Activated B cell treated with CpG ODN at 0.5 μM for 24 hours (primary cell): Measurements from ENCODE around the gene PKHD1. TPM values are rescaled to one million over a fixed set of nuclear protein-coding genes. Genes with fewer than 3 reads are reported as not detected.

Experiments
- ATAC-seq: fragments of 200-7000 bp; cut with Tn5 transposase; one replicate; pipeline ENCODE4 v1.10.0; 2021; ENCODE audit warnings: low read depth, mild to moderate bottlenecking, moderate library complexity
- CTCF ChIA-PET: fragments of 350-600 bp; sonication (Branson Sonifier 250); formaldehyde crosslinking; loops from one replicate; lab custom pipeline; 2021; ENCODE audit warnings: antibody characterized with exemption; lab: Charles Lee
- POLR2A ChIA-PET: fragments of 350-600 bp; sonication (Branson Sonifier 250); formaldehyde crosslinking; loops from one replicate; lab custom pipeline; 2021; ENCODE audit warnings: antibody characterized with exemption; lab: Charles Lee
- DNase-seq: peaks from one replicate; pipeline ENCODE4 v3.0.0; 2022
- H3K27ac Mint-ChIP-seq: one replicate; pipeline ENCODE4 v1.8.0; 2020; ENCODE audit warnings: mixed read lengths
- H3K27me3 Mint-ChIP-seq: one replicate; pipeline ENCODE4 v1.8.0; 2021; ENCODE audit warnings: mixed read lengths
- H3K36me3 Mint-ChIP-seq: one replicate; pipeline ENCODE4 v1.8.0; 2021; ENCODE audit warnings: low read depth, mixed read lengths
- H3K4me1 Mint-ChIP-seq: one replicate; pipeline ENCODE4 v1.8.0; 2021; ENCODE audit warnings: mixed read lengths
- H3K4me3 Mint-ChIP-seq: one replicate; pipeline ENCODE4 v1.8.0; 2020; ENCODE audit warnings: mild to moderate bottlenecking, mixed read lengths
- H3K9me3 Mint-ChIP-seq: one replicate; pipeline ENCODE4 v1.8.0; 2020; ENCODE audit warnings: mixed read lengths
- intact Hi-C: fragments of 100-400 bp; cut with micrococcal nuclease; formaldehyde crosslinking; loops from one replicate; pipeline ENCODE4 v1.15.1; 2024
- total RNA-seq: library from RNA; stranded (reverse); gene quantifications from 2 replicates; pipeline ENCODE4 v1.2.3, GENCODE V29; 2022
- TF ChIP-seq, protein P1 (sequence below): fragments of 200-600 bp; IDR thresholded peaks from one replicate; pipeline ENCODE4 v1.8.0; 2022; ENCODE audit warnings: antibody characterized with exemption, mild to moderate bottlenecking

Gene PKHD1
- total RNA-seq, 1 donor from 2014 or later, result not detected

DNA sequence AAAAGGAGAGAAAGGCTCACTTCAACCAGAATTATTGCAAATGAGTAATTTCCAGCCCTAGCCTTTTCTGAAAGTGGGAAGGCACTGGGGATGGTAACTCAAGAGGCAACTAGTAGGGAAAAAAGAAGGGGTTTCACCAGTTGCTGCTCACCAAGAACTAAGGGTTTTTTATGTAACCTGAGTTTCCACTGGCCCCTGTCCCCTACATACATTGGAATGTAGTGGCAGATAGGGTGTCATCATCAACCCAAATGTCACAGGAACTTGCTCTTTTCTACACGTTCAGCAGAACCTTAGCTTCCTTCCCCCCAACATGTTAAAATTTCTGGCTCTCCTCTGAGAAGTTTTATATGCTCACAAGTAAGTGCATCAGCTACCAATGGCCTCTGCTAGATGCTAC lies 38.2 kb upstream of the PKHD1 start:
- intact Hi-C loops, result no loop called here
- POLR2A ChIA-PET, result no interaction called here
- H3K27me3 Mint-ChIP-seq, result peaks cover 11% of the 10 kb centered on the region

DNA sequence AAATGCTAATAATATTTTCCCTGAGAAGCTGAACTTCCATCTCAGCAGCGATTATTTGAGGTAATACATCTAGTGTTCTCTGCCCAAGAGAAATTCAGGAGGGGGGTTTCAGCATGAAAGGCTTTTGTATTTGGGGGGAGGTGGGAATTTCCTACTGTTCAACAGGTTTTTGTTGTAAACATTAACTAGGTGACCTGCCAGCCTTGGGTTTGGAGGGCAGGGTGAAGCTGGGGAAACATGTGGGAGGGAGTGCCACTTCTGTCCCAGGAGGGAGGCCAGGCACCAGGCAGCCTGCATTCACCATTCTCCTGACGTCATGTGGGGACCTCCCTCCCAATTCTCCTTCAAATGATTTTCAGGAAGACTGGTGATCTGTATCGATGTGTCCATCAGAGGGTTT lies 37.7 kb upstream of the PKHD1 start:
- no peak for ATAC-seq
- intact Hi-C loops, result no loop called here

More for the DNA sequence above, 38.2 kb upstream of the PKHD1 start:
- Mint-ChIP-seq H3K36me3 (no peaks in the 10 kb centered on the region), H3K9me3 (no peaks in the 10 kb centered on the region), H3K4me3 (no peak overlapping the region), H3K27ac (no peak overlapping the region), H3K4me1 (no peaks in the 10 kb centered on the region)
- TF ChIP-seq, protein P1, sequence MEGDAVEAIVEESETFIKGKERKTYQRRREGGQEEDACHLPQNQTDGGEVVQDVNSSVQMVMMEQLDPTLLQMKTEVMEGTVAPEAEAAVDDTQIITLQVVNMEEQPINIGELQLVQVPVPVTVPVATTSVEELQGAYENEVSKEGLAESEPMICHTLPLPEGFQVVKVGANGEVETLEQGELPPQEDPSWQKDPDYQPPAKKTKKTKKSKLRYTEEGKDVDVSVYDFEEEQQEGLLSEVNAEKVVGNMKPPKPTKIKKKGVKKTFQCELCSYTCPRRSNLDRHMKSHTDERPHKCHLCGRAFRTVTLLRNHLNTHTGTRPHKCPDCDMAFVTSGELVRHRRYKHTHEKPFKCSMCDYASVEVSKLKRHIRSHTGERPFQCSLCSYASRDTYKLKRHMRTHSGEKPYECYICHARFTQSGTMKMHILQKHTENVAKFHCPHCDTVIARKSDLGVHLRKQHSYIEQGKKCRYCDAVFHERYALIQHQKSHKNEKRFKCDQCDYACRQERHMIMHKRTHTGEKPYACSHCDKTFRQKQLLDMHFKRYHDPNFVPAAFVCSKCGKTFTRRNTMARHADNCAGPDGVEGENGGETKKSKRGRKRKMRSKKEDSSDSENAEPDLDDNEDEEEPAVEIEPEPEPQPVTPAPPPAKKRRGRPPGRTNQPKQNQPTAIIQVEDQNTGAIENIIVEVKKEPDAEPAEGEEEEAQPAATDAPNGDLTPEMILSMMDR, result no peak
- no peak for DNase-seq
- CTCF ChIA-PET, result no interaction called here
- no peak for ATAC-seq

DNA sequence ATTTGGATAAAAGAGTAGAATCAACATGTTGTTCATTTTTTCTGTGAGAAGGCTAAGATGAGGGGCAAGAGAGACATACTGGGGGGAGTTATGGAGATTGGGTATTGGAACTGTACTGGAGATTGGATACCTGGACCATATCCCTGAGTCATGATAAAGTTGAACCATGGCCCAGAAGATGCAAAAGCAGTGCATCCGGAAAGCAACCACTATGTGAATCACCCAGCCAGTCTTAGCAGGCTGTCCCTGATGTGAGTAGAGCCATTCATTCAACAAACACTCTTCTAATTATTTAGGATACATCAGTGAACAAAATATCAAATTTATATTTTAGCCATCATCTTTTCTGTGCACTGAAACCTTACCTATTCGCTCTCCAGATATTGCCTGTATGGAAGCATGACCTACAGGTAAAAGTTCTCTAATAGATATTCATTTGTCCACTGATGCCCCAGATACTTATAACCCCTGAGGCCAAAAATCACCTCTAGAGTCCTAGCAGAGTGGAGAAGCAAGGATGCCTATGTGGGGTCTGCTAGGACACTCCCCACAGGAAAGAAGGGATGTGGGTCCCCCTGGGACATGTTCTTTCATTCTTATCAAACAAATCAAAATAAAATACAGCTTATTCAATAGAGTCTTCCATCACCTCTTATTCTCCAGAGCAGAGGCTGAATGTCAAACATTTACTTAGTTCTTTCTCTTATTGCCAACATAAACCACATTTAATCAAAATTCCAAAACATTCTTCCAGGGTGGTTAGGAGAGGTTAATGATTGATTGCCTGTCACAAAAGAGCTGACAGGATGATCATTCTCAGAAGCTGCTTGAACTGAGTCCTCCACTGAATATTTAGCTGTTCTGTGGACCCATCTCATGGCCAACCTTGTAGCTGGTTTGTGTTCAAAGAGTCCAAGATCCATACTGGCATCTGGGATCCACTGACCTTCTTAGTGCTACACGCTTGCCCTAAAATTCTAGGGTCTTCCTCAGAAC lies 37.0 kb upstream of the PKHD1 start:
- DNase-seq, result no peak
- H3K4me1 Mint-ChIP-seq, result no peaks in the 10 kb centered on the region
- peaks cover 11% of the 10 kb centered on the region for H3K27me3 Mint-ChIP-seq
- TF ChIP-seq, protein P1, result no peak
- no peaks in the 10 kb centered on the region for H3K36me3 Mint-ChIP-seq
- H3K9me3 Mint-ChIP-seq, result peaks cover 1% of the 10 kb centered on the region
- intact Hi-C loops, result no loop called here
- CTCF ChIA-PET, result no interaction called here
- POLR2A ChIA-PET, result no interaction called here
- no peak overlapping the region for H3K4me3 Mint-ChIP-seq
- ATAC-seq, result no peak
- no peak overlapping the region for H3K27ac Mint-ChIP-seq

More for the DNA sequence above, 37.7 kb upstream of the PKHD1 start:
- TF ChIP-seq, protein P1, result no peak
- Mint-ChIP-seq H3K36me3 (no peaks in the 10 kb centered on the region), H3K27ac (no peak overlapping the region), H3K4me3 (no peak overlapping the region), H3K4me1 (no peaks in the 10 kb centered on the region), H3K9me3 (no peaks in the 10 kb centered on the region), H3K27me3 (peaks cover 11% of the 10 kb centered on the region)
- ChIA-PET POLR2A (no interaction called here), CTCF (no interaction called here)
- DNase-seq, result no peak

DNA sequence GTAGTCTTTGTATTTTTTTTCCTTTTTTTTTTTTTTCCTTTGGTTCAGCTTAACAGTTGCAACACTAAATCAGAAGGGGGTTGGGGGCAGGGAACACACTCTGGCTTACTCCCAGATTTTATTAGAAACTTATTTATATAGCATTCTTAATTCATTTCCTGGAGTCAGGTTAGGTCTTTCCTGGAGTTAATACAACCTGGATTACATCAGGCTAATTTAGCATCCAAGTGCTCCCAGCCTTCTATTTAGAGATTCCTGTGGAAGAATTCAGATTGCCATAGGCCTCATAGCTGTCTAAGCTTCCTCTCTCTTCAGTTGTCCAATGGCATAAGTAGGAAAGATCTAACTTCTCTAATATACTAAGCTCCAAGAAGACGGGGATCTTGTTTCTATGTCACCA lies 35.8 kb upstream of the PKHD1 start:
- Mint-ChIP-seq H3K9me3 (peaks cover 6% of the 10 kb centered on the region), H3K4me3 (no peak overlapping the region), H3K27ac (no peak overlapping the region), H3K4me1 (no peaks in the 10 kb centered on the region), H3K27me3 (peaks cover 11% of the 10 kb centered on the region), H3K36me3 (no peaks in the 10 kb centered on the region)
- TF ChIP-seq, protein P1, result no peak
- no peak for ATAC-seq
- ChIA-PET POLR2A (no interaction called here), CTCF (no interaction called here)
- intact Hi-C loops, result no loop called here
- no peak for DNase-seq

DNA sequence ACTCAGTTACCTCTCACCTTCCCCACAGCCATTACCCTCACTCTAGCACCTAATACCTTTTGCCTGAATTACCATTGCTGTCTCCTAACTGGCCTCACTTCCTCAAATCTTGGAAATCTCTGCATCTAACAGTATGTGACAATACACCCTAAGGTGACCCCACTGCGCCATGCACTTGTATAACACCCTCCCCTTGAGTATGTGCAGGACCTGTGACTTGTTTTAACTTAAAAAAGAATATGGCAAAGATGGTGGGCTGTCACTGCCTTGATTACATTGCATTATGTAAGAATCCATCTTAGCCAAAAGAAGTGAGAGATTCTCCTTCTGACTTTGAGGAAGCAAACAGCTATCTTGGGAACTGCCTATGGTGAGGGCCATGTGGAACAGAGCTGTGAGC lies 29.9 kb upstream of the PKHD1 start:
- Mint-ChIP-seq H3K27ac (no peak overlapping the region), H3K4me3 (no peak overlapping the region), H3K9me3 (peaks cover 9% of the 10 kb centered on the region), H3K4me1 (no peaks in the 10 kb centered on the region), H3K36me3 (no peaks in the 10 kb centered on the region), H3K27me3 (no peaks in the 10 kb centered on the region)
- ChIA-PET CTCF (no interaction called here), POLR2A (no interaction called here)
- TF ChIP-seq, protein P1, result no peak
- intact Hi-C loops, result no loop called here
- no peak for DNase-seq
- ATAC-seq, result no peak
